HepG2 (cell line): ENCODE measurements around the gene TNK1. TPM values are rescaled to one million over a fixed set of nuclear protein-coding genes. Genes with fewer than 3 reads are reported as not detected.

Experiments used
- CTCF ChIP-seq: sonication (generic); formaldehyde crosslinking; IDR thresholded peaks from 2 replicates; pipeline ENCODE4 v1.5.0; 2020; ENCODE audit warnings: mild to moderate bottlenecking, missing genetic modification reagents, moderate library complexity
- EED ChIP-seq: sonication (generic); formaldehyde crosslinking; IDR thresholded peaks from 2 replicates; pipeline ENCODE4 v1.5.0; 2020; ENCODE audit warnings: mild to moderate bottlenecking, missing genetic modification reagents
- HDAC2 ChIP-seq: sonication (generic); formaldehyde crosslinking; IDR thresholded peaks from 2 replicates; pipeline ENCODE4 v1.4.0; 2020; ENCODE audit warnings: missing genetic modification reagents
- HDAC6 ChIP-seq: fragments of 200-600 bp; sonication (generic); IDR thresholded peaks from 2 replicates; pipeline ENCODE4 v1.7.0; 2017; ENCODE audit warnings: mild to moderate bottlenecking, antibody characterized with exemption, low read length, low read depth
- KDM2A ChIP-seq: sonication (generic); formaldehyde crosslinking; IDR thresholded peaks from 2 replicates; pipeline ENCODE4 v1.4.0; 2020; ENCODE audit warnings: low read depth, missing genetic modification reagents, borderline replicate concordance
- MAFF ChIP-seq: IDR thresholded peaks from 2 replicates; pipeline ENCODE4 v1.6.1; 2011; ENCODE audit warnings: low read depth, low read length, improper control_type of control experiment
- RERE ChIP-seq: IDR thresholded peaks from 2 replicates; pipeline ENCODE4 v1.6.1; 2016; ENCODE audit warnings: low read depth, missing genetic modification reagents, missing compliant biosample characterization
- SIN3B ChIP-seq: fragments of 150-350 bp; IDR thresholded peaks from 2 replicates; pipeline ENCODE4 v1.6.1; 2014; ENCODE audit warnings: low read length
- SRSF4 ChIP-seq: fragments of 200-400 bp; formaldehyde crosslinking; IDR thresholded peaks from one replicate; pipeline ENCODE4 v1.6.1; 2018; ENCODE audit warnings: mild to moderate bottlenecking, low read depth, low read length, moderate library complexity; ENCODE audit not compliant: poor library complexity, severe bottlenecking
- TBL1XR1 ChIP-seq: fragments of 150-350 bp; IDR thresholded peaks from 2 replicates; pipeline ENCODE4 v1.6.1; 2014; ENCODE audit warnings: borderline replicate concordance, low read length; ENCODE audit not compliant: partially characterized antibody
- TBP ChIP-seq: sonication (generic); formaldehyde crosslinking; IDR thresholded peaks from 2 replicates; pipeline ENCODE4 v1.5.0; 2020; ENCODE audit warnings: missing genetic modification reagents
- ZBTB10 ChIP-seq: sonication (generic); formaldehyde crosslinking; IDR thresholded peaks from 2 replicates; pipeline ENCODE4 v1.4.0; 2020; ENCODE audit warnings: missing genetic modification reagents, borderline replicate concordance
- ZNF30 ChIP-seq: sonication (generic); formaldehyde crosslinking; IDR thresholded peaks from 2 replicates; pipeline ENCODE4 v1.5.0; 2020; ENCODE audit warnings: mild to moderate bottlenecking, missing genetic modification reagents
- ZNF556 ChIP-seq: sonication (generic); formaldehyde crosslinking; IDR thresholded peaks from 2 replicates; pipeline ENCODE4 v1.4.0; 2020; ENCODE audit warnings: mild to moderate bottlenecking, missing genetic modification reagents, borderline replicate concordance
- ZNF660 ChIP-seq: sonication (generic); formaldehyde crosslinking; IDR thresholded peaks from 2 replicates; pipeline ENCODE4 v1.5.1; 2020; ENCODE audit warnings: mild to moderate bottlenecking, low read depth, missing genetic modification reagents, borderline replicate concordance
- polyA plus RNA-seq, 8 experiments: library from polyadenylated mRNA; depleted of rRNA in 3 of 8; stranded (reverse) in 7 of 8; unstranded in 1 of 8; fragments of >200 nt; fragmentation: Illumina TruSeq in 4 of 8; extraction: Trizol in 4 of 8; gene quantifications; 2 replicates each; pipeline versions ENCODE4 v1.2.1 to v1.2.3, GENCODE V29; 2011 to 2016; ENCODE audit warnings: low read depth in 4 of 8, missing spikeins in 1 of 8, mixed read lengths in 1 of 8; ENCODE audit not compliant: insufficient read depth in 1 of 8
- total RNA-seq, 5 experiments: library from RNA; depleted of rRNA; stranded (reverse); fragments of >200 nt; fragmentation: Illumina TruSeq; extraction: Trizol; gene quantifications; 2 replicates each; pipeline ENCODE4 v1.2.3, GENCODE V29; 2016; ENCODE audit warnings: low read depth in 1 of 5

The TNK1 gene
- total and polyA plus RNA-seq, 2 of the 13 experiments (the other 11 are each of a cell fraction or from before 2014, with no cell fraction given) = 2.0 to 3.5 TPM

- TF ChIP-seq EED (CRISPR knock-in tag) (no peak), TBP (CRISPR knock-in tag) (no peak), HDAC2 (no peak), TBL1XR1 (no peak), KDM2A (CRISPR knock-in tag) (0 out of 2 replicates have a peak, but pooled peaks have one; percentile 32), RERE (CRISPR knock-in tag) (no peak), MAFF (no peak), HDAC6 (no peak), ZNF660 (no peak), CTCF (CRISPR knock-in tag) (0 out of 2 replicates have a peak, but pooled peaks have one; percentile 10), ZNF556 (CRISPR knock-in tag) (0 out of 2 replicates have a peak, but pooled peaks have one; percentile 5), ZNF30 (no peak), ZBTB10 (CRISPR knock-in tag) (no peak), SIN3B (no peak), SRSF4 (no peak)
These were observed 12.9 kb downstream of the TNK1 start (continued) for GRCh38 chr17:7393613-7394451.
